Sigmoid colon (tissue), 7 donors: ENCODE data around the gene NPAS1. TPM values are rescaled to one million over a fixed set of nuclear protein-coding genes. Genes with fewer than 3 reads are reported as not detected.

ENCODE experiments used
- DNase-seq: peaks from one replicate; pipeline ENCODE4 v3.0.0-alpha.2; 2019
- H3K27ac ChIP-seq, 4 donors: fragments of 200-600 bp; sonication (generic); one replicate each; pipeline ENCODE4 v1.5.1; 2016 to 2019; ENCODE audit warnings: mild to moderate bottlenecking in 1 of 4
- H3K27me3 ChIP-seq, 3 donors: fragments of 200-600 bp; sonication (generic); one replicate each; pipeline ENCODE4 v1.5.1; 2019; ENCODE audit warnings: mild to moderate bottlenecking in 1 of 3
- H3K36me3 ChIP-seq, 4 donors: fragments of 200-600 bp; sonication (generic); one replicate each; pipeline ENCODE4 v1.5.1; 2016 to 2019
- H3K4me1 ChIP-seq, 4 donors: fragments of 200-600 bp; sonication (generic); one replicate each; pipeline ENCODE4 v1.5.1; 2017 to 2019
- H3K4me3 ChIP-seq, 4 donors: fragments of 200-600 bp; sonication (generic); one replicate each; pipeline ENCODE4 v1.5.1; 2017 to 2019; ENCODE audit warnings: mild to moderate bottlenecking in 2 of 4, moderate library complexity in 1 of 4
- H3K9me3 ChIP-seq, 4 donors: fragments of 200-600 bp in 3 of 4; sonication (generic) in 3 of 4; one replicate each; pipeline versions ENCODE4 v1.5.1 to v1.6.1; 2013 to 2019
- CTCF ChIP-seq, 4 experiments: fragments of 450-650 bp in 3 of 4; fragments of 200-600 bp in 1 of 4; IDR thresholded peaks; one replicate each; pipeline ENCODE4 v1.5.1; 2016 to 2019; ENCODE audit warnings: antibody characterized with exemption in 4 of 4, mild to moderate bottlenecking in 3 of 4, moderate library complexity in 2 of 4
- EP300 ChIP-seq, 4 donors: sonication (generic); formaldehyde crosslinking; IDR thresholded peaks; one replicate each; pipeline ENCODE4 v1.6.1; 2017; ENCODE audit warnings: antibody characterized with exemption in 4 of 4
- POLR2A ChIP-seq, 2 donors: fragments of 450-650 bp; IDR thresholded peaks; one replicate each; pipeline ENCODE4 v1.6.1; 2016; ENCODE audit warnings: antibody characterized with exemption in 2 of 2, mild to moderate bottlenecking in 2 of 2, moderate library complexity in 2 of 2
- POLR2AphosphoS5 ChIP-seq, 4 donors: sonication (generic); formaldehyde crosslinking; IDR thresholded peaks; one replicate each; pipeline ENCODE4 v1.6.1; 2017; ENCODE audit warnings: antibody characterized with exemption in 4 of 4
- WGBS, 2 donors: extraction: QIAGEN DNeasy Blood & Tissue Kit; methylation state at CpG; one replicate each; pipeline ENCODE4 v1.1.7; 2013; 5-methylcytosine and 5-hydroxymethylcytosine counted together
- intact Hi-C: fragments of 100-400 bp; cut with DNase I; formaldehyde crosslinking; loops from one replicate; pipeline ENCODE4 v1.15.1; 2023
- polyA plus RNA-seq, 3 donors: library from polyadenylated mRNA; stranded (reverse); fragments of 200-250 nt; gene quantifications; one replicate each; pipeline ENCODE4 v1.2.3, GENCODE V29; 2013
- total RNA-seq, 4 donors: library from RNA; depleted of rRNA; stranded (reverse); fragments of >200 nt; gene quantifications; one replicate each; pipeline ENCODE4 v1.1.0, GENCODE V29; 2016
- donor health status: healthy with polysubstance abuse.
- donor health status: Bipolar disorder and iron deficiency.
- donor health status: healthy.

Gene NPAS1
- total and polyA plus RNA-seq, 7 donors: 0.28 to 1.4 (median 0.85) TPM; not detected in 3

GRCh38 chr19:46975011-46975924, 44.4 kb upstream of the NPAS1 start:
- Histone ChIP-seq H3K4me3 (no peak overlapping the region), H3K27ac (peak overlapping the region; percentile 79 to 92 (median 84)), H3K4me1 (peaks cover 0 to 62% (median 43%) of the 10 kb centered on the region in 4 donors), H3K36me3 (no peaks in the 10 kb centered on the region), H3K27me3 (no peaks in the 10 kb centered on the region), H3K9me3 (no peaks in the 10 kb centered on the region)
- 83 to 86% methylated on average over 16 of the region's 16 CpGs for WGBS, 2 donors
- no peak for TF ChIP-seq POLR2A (IDR thresholded peaks at IDR 0.05)
- no peak for TF ChIP-seq CTCF (IDR thresholded peaks at IDR 0.05)
- no peak for TF ChIP-seq EP300 (IDR thresholded peaks at IDR 0.05)
- TF ChIP-seq POLR2AphosphoS5 (IDR thresholded peaks at IDR 0.05): no peak
- no peak for DNase-seq
- intact Hi-C loops: loop anchor here (5.0 kb wide), 1 partner anchor 63 kb away; no protein-coding TSS in a partner anchor

GRCh38 chr19:46975925-46976782, 43.5 kb upstream of the NPAS1 start:
- Histone ChIP-seq H3K27ac (peak overlapping the region; percentile 79 to 92 (median 84)), H3K36me3 (no peaks in the 10 kb centered on the region), H3K4me1 (peaks cover 0 to 71% (median 51%) of the 10 kb centered on the region in 4 donors), H3K4me3 (peak overlapping the region in 1 of 4 donors; percentile 6), H3K9me3 (no peaks in the 10 kb centered on the region), H3K27me3 (no peaks in the 10 kb centered on the region)
- intact Hi-C loops: loop anchor here (5.0 kb wide), 1 partner anchor 64 kb away; no protein-coding TSS in a partner anchor
- DNase-seq: peak; percentile 98
- WGBS, 2 donors: 66 to 71% methylated on average over 18 of the region's 18 CpGs
- TF ChIP-seq EP300 (IDR thresholded peaks at IDR 0.05) (peak in 1 of 4 donors; percentile 50), POLR2AphosphoS5 (IDR thresholded peaks at IDR 0.05) (peak; percentile 44 to 74 (median 66)), CTCF (IDR thresholded peaks at IDR 0.05) (no peak), POLR2A (IDR thresholded peaks at IDR 0.05) (no peak)

GRCh38 chr19:46976845-46977320, 42.8 kb upstream of the NPAS1 start:
- Histone ChIP-seq H3K9me3 (no peaks in the 10 kb centered on the region), H3K4me3 (no peak overlapping the region), H3K4me1 (peaks cover 0 to 78% (median 59%) of the 10 kb centered on the region in 4 donors), H3K27me3 (no peaks in the 10 kb centered on the region), H3K36me3 (no peaks in the 10 kb centered on the region), H3K27ac (peak overlapping the region; percentile 79 to 92 (median 84))
- intact Hi-C loops: loop anchor here (5.0 kb wide), 1 partner anchor 65 kb away; no protein-coding TSS in a partner anchor
- TF ChIP-seq CTCF (IDR thresholded peaks at IDR 0.05): no peak
- no peak for TF ChIP-seq POLR2A (IDR thresholded peaks at IDR 0.05)
- no peak for TF ChIP-seq EP300 (IDR thresholded peaks at IDR 0.05)
- TF ChIP-seq POLR2AphosphoS5 (IDR thresholded peaks at IDR 0.05): no peak
- peak; percentile 73 for DNase-seq
- WGBS, 2 donors: 60 to 68% methylated on average over 8 of the region's 8 CpGs

GRCh38 chr19:46977548-46977947, 42.1 kb upstream of the NPAS1 start:
- H3K4me3 ChIP-seq: no peak overlapping the region
- intact Hi-C loops: loop anchor here (5.0 kb wide), 1 partner anchor 65 kb away; no protein-coding TSS in a partner anchor
- H3K27me3 ChIP-seq: no peaks in the 10 kb centered on the region
- no peak for DNase-seq
- no peaks in the 10 kb centered on the region for H3K9me3 ChIP-seq
- H3K36me3 ChIP-seq: no peaks in the 10 kb centered on the region
- 73 to 75% methylated on average over 7 of the region's 7 CpGs for WGBS, 2 donors
- H3K27ac ChIP-seq: peak overlapping the region; percentile 79 to 92 (median 84)
- H3K4me1 ChIP-seq: peaks cover 0 to 85% (median 65%) of the 10 kb centered on the region in 4 donors
- no peak for TF ChIP-seq EP300 (IDR thresholded peaks at IDR 0.05)
- no peak for TF ChIP-seq POLR2A (IDR thresholded peaks at IDR 0.05)
- no peak for TF ChIP-seq POLR2AphosphoS5 (IDR thresholded peaks at IDR 0.05)
- TF ChIP-seq CTCF (IDR thresholded peaks at IDR 0.05): no peak
